ENCODE results near the gene TMEM131. TPM values are rescaled to one million over a fixed set of nuclear protein-coding genes. Genes with fewer than 3 reads are reported as not detected.
A peak's percentile ranks its signal among the peaks of the same experiment; 100 is the strongest.

Gene TMEM131
- total and polyA plus RNA-seq, 2 experiments from 2014 or later, result 9.2 to 22.7 TPM

- H3K4me1 ChIP-seq (ENCODE audit: insufficient read depth), result peaks cover 5% of the 10 kb centered on the region
- no peak for DNase-seq (ENCODE audit: low spot score)
- no peak overlapping the region for H3K27ac Mint-ChIP-seq
- TF ChIP-seq EZH2 (IDR thresholded peaks at IDR 0.05; ENCODE audit: low read depth, unreplicated experiment), result no peak
- TF ChIP-seq STAT1 (IDR thresholded peaks at IDR 0.05; ENCODE audit: unreplicated experiment), result no peak
- no peak for ATAC-seq
- no peak overlapping the region for H2AFZ ChIP-seq
- no peaks in the 10 kb centered on the region for H3K27me3 ChIP-seq (ENCODE audit: insufficient read depth)
- H3K4me2 ChIP-seq, result no peak overlapping the region
- H3K27ac ChIP-seq (ENCODE audit: low read depth), result no peak overlapping the region
- H3K27me3 Mint-ChIP-seq (ENCODE audit: insufficient read depth, low read depth, poor library complexity), result peaks cover 9% of the 10 kb centered on the region
- H3F3A ChIP-seq (replicated peaks; ENCODE audit: low read depth), result no peaks in the 10 kb centered on the region
- peaks cover 15% of the 10 kb centered on the region for H3K4me1 Mint-ChIP-seq
- no peaks in the 10 kb centered on the region for H3K36me3 ChIP-seq (ENCODE audit: insufficient read depth)
- no peaks in the 10 kb centered on the region for H4K20me1 ChIP-seq (replicated peaks; ENCODE audit: insufficient read depth)
- no peak overlapping the region for H3K4me3 ChIP-seq
- no peak overlapping the region for H3K4me3 Mint-ChIP-seq
- no peaks in the 10 kb centered on the region for H3K9me3 Mint-ChIP-seq
- no peaks in the 10 kb centered on the region for H3K79me2 ChIP-seq (replicated peaks; ENCODE audit: insufficient read depth)
- no peaks in the 10 kb centered on the region for H3K9me2 ChIP-seq (ENCODE audit: insufficient read depth)
- H3K36me3 Mint-ChIP-seq (ENCODE audit: low read depth), result peaks cover under 1% of the 10 kb centered on the region; the same call in 1 of the 3 replicates
These were observed 280.6 kb downstream of the TMEM131 start for GRCh38 chr2:97714950-97715652.

GRCh38 chr2:97714084-97714949, 281.4 kb downstream of the TMEM131 start:
- Histone ChIP-seq H3K4me3 (no peak overlapping the region), H3K4me2 (no peak overlapping the region), H3K27ac (ENCODE audit: low read depth) (no peak overlapping the region), H4K20me1 (replicated peaks; ENCODE audit: insufficient read depth) (no peaks in the 10 kb centered on the region), H3K27me3 (ENCODE audit: insufficient read depth) (no peaks in the 10 kb centered on the region), H3K79me2 (replicated peaks; ENCODE audit: insufficient read depth) (no peaks in the 10 kb centered on the region), H3K36me3 (ENCODE audit: insufficient read depth) (no peaks in the 10 kb centered on the region), H2AFZ (peak overlapping the region; percentile 23; the same call in 1 of the 2 replicates), H3K9me2 (ENCODE audit: insufficient read depth) (no peaks in the 10 kb centered on the region), H3K4me1 (ENCODE audit: insufficient read depth) (no peaks in the 10 kb centered on the region), H3F3A (replicated peaks; ENCODE audit: low read depth) (no peaks in the 10 kb centered on the region)
- no peak for ATAC-seq
- peaks cover 10% of the 10 kb centered on the region for H3K4me1 Mint-ChIP-seq
- no peaks in the 10 kb centered on the region; the same call in 2 of the 3 replicates for H3K9me3 Mint-ChIP-seq
- peaks cover 9% of the 10 kb centered on the region for H3K27me3 Mint-ChIP-seq (ENCODE audit: insufficient read depth, low read depth, poor library complexity)
- TF ChIP-seq ETS1 (IDR thresholded peaks at IDR 0.05) (no peak), POLR2AphosphoS5 (IDR thresholded peaks at IDR 0.05; ENCODE audit: low read depth) (no peak), EZH2phosphoT487 (IDR thresholded peaks at IDR 0.05; ENCODE audit: unreplicated experiment) (no peak)
- H3K36me3 Mint-ChIP-seq (ENCODE audit: low read depth), result peaks cover 2% of the 10 kb centered on the region; the same call in 2 of the 3 replicates
- no peak overlapping the region for H3K27ac Mint-ChIP-seq
- H3K4me3 Mint-ChIP-seq, result no peak overlapping the region
- DNase-seq (ENCODE audit: low spot score), result no peak
